SK-N-SH (cell line): ENCODE results near the gene SLC34A3. TPM values are rescaled to one million over a fixed set of nuclear protein-coding genes. Genes with fewer than 3 reads are reported as not detected.
A peak's percentile ranks its signal among the peaks of the same experiment; 100 is the strongest.

ENCODE experiments used
- CTCF ChIA-PET: fragments of 300-600, 350-600 bp; formaldehyde crosslinking; extraction: SDS; loops from one replicate; lab custom pipeline; 2021; lab: Yijun Ruan, JAX
- POLR2A ChIA-PET: fragments of 350-600 bp; sonication (Branson Sonifier 250); formaldehyde crosslinking; extraction: SDS; loops from one replicate; lab custom pipeline; 2020; ENCODE audit warnings: antibody characterized with exemption, inconsistent platforms; lab: Yijun Ruan, JAX
- DNase-seq: peaks from one replicate; pipeline ENCODE4 v3.0.0; 2012
- H2AFZ ChIP-seq: fragments of 200-600 bp; sonication (generic); 2 replicates; pipeline ENCODE4 v1.8.1; 2016; ENCODE audit warnings: antibody characterized with exemption, mild to moderate bottlenecking, low read depth
- H3F3A ChIP-seq: fragments of 200-600 bp; sonication (generic); replicated peaks from 2 replicates; pipeline ENCODE3; 2016; ENCODE audit warnings: antibody characterized with exemption, mild to moderate bottlenecking; ENCODE audit not compliant: insufficient read depth
- H3K27ac ChIP-seq, 2 experiments: fragments of 200-500 bp in 1 of 2; fragments of 200-600 bp in 1 of 2; sonication (Bioruptor generic) in 1 of 2; sonication (generic), shearing (Covaris generic) in 1 of 2; 2 replicates each; pipeline versions ENCODE4 v1.5.1 to v1.6.1; 2014 to 2016; ENCODE audit warnings: low read depth in 2 of 2, inconsistent platforms in 1 of 2, low read length in 1 of 2, mild to moderate bottlenecking in 1 of 2, mixed read lengths in 1 of 2
- H3K27me3 ChIP-seq: fragments of 200-600 bp; sonication (generic), shearing (Covaris generic); 2 replicates; pipeline ENCODE4 v1.6.1; 2016; ENCODE audit warnings: mixed run types; ENCODE audit not compliant: insufficient read depth
- H3K36me3 ChIP-seq, 2 experiments: fragments of 200-500 bp in 1 of 2; fragments of 200-600 bp in 1 of 2; sonication (Bioruptor generic) in 1 of 2; sonication (generic) in 1 of 2; replicated peaks in 1 of 2; 2 replicates each; pipeline versions ENCODE3 to v1.5.1; 2014 to 2016; ENCODE audit warnings: low read length in 1 of 2, mild to moderate bottlenecking in 1 of 2; ENCODE audit not compliant: insufficient read depth in 2 of 2, control insufficient read depth in 1 of 2
- H3K4me1 ChIP-seq, 2 experiments: fragments of 200-500 bp in 1 of 2; fragments of 200-600 bp in 1 of 2; sonication (Bioruptor generic) in 1 of 2; sonication (generic), shearing (Covaris generic) in 1 of 2; 2 replicates each; pipeline versions ENCODE4 v1.5.1 to v1.6.1; 2014 to 2016; ENCODE audit warnings: low read depth in 1 of 2, low read length in 1 of 2, mixed run types in 1 of 2; ENCODE audit not compliant: insufficient read depth in 2 of 2, control insufficient read depth in 1 of 2
- H3K4me2 ChIP-seq: fragments of 200-600 bp; sonication (generic), shearing (Covaris generic); 2 replicates; pipeline ENCODE4 v1.6.1; 2017; ENCODE audit warnings: mixed run types
- H3K4me3 ChIP-seq, 2 experiments: fragments of 200-500 bp in 1 of 2; fragments of 200-600 bp in 1 of 2; sonication (Bioruptor generic) in 1 of 2; sonication (generic), shearing (Covaris generic) in 1 of 2; 2 replicates each; pipeline versions ENCODE4 v1.5.1 to v1.8.1; 2014 to 2016; ENCODE audit warnings: low read depth in 2 of 2, inconsistent platforms in 1 of 2, low read length in 1 of 2, mild to moderate bottlenecking in 1 of 2, mixed read lengths in 1 of 2, moderate library complexity in 1 of 2
- H3K79me2 ChIP-seq: fragments of 200-600 bp; sonication (generic); 2 replicates; pipeline ENCODE4 v1.8.1; 2017; ENCODE audit warnings: mild to moderate bottlenecking; ENCODE audit not compliant: insufficient read depth
- H3K9ac ChIP-seq: fragments of 200-600 bp; sonication (generic); 2 replicates; pipeline ENCODE4 v1.6.1; 2017; ENCODE audit warnings: mixed run types
- H3K9me2 ChIP-seq: fragments of 200-600 bp; sonication (generic); 2 replicates; pipeline ENCODE4 v1.6.1; 2017; ENCODE audit warnings: mixed run types
- H3K9me3 ChIP-seq: fragments of 200-600 bp; sonication (generic); 2 replicates; pipeline ENCODE4 v1.6.1; 2017; ENCODE audit warnings: mixed run types, mild to moderate bottlenecking, moderate library complexity
- H4K20me1 ChIP-seq: fragments of 200-600 bp; sonication (generic); 2 replicates; pipeline ENCODE4 v1.6.1; 2017; ENCODE audit warnings: mild to moderate bottlenecking, mixed run types; ENCODE audit not compliant: insufficient read depth
- CTCF ChIP-seq: fragments of 200-600 bp; sonication (generic); IDR thresholded peaks from 2 replicates; pipeline ENCODE4 v1.6.1; 2017; ENCODE audit warnings: antibody characterized with exemption, mild to moderate bottlenecking, moderate library complexity
- EP300 ChIP-seq, 2 experiments: IDR thresholded peaks; 2 replicates each; pipeline versions ENCODE4 v1.4.0 to v1.6.1; 2012; ENCODE audit warnings: borderline replicate concordance in 1 of 2, low read depth in 1 of 2, low read length in 1 of 2
- FOSL2 ChIP-seq: IDR thresholded peaks from 2 replicates; pipeline ENCODE4 v1.4.0; 2012; ENCODE audit warnings: low read depth, mild to moderate bottlenecking, moderate library complexity, borderline replicate concordance
- FOXJ3 ChIP-seq: sonication (generic); formaldehyde crosslinking; IDR thresholded peaks from 2 replicates; pipeline ENCODE4 v1.5.1; 2020; ENCODE audit warnings: mild to moderate bottlenecking, missing genetic modification reagents
- FOXM1 ChIP-seq: IDR thresholded peaks from 2 replicates; pipeline ENCODE4 v1.4.0; 2012; ENCODE audit warnings: low read depth, mild to moderate bottlenecking
- GATA2 ChIP-seq: sonication (generic); formaldehyde crosslinking; IDR thresholded peaks from 2 replicates; pipeline ENCODE4 v1.5.0; 2020; ENCODE audit warnings: mild to moderate bottlenecking, missing genetic modification reagents
- MEF2A ChIP-seq: IDR thresholded peaks from 2 replicates; pipeline ENCODE4 v1.4.0; 2012; ENCODE audit warnings: low read depth, borderline replicate concordance
- NFIC ChIP-seq: IDR thresholded peaks from 2 replicates; pipeline ENCODE4 v1.4.0; 2012; ENCODE audit warnings: borderline replicate concordance
- PBX3 ChIP-seq: IDR thresholded peaks from 2 replicates; pipeline ENCODE4; 2012
- POLR2AphosphoS5 ChIP-seq: IDR thresholded peaks from 2 replicates; pipeline ENCODE4 v1.6.1; 2012; ENCODE audit warnings: low read depth, low read length
- RFX5 ChIP-seq: IDR thresholded peaks from 2 replicates; pipeline ENCODE4 v1.6.1; 2012; ENCODE audit warnings: mild to moderate bottlenecking, improper control_type of control experiment, low read length
- SMC3 ChIP-seq: IDR thresholded peaks from 2 replicates; pipeline ENCODE4 v1.6.1; 2012; ENCODE audit warnings: low read depth, low read length, improper control_type of control experiment
- TAF1 ChIP-seq: IDR thresholded peaks from 2 replicates; pipeline ENCODE4 v1.6.1; 2012; ENCODE audit warnings: low read depth, mild to moderate bottlenecking, low read length, moderate library complexity, borderline replicate concordance
- USF2 ChIP-seq: fragments of 150-350 bp; IDR thresholded peaks from 2 replicates; pipeline ENCODE4 v1.6.1; 2017; ENCODE audit warnings: antibody characterized with exemption, low read length, low read depth, borderline replicate concordance
- YY1 ChIP-seq: IDR thresholded peaks from 2 replicates; pipeline ENCODE4 v1.4.0; 2012; ENCODE audit warnings: low read depth, mild to moderate bottlenecking
- WGBS: methylation state at CpG from one replicate; pipeline ENCODE4 v1.1.6; 2017; ENCODE audit warnings: low lambda C conversion rate; 5-methylcytosine and 5-hydroxymethylcytosine counted together
- polyA plus RNA-seq, 3 experiments: library from polyadenylated mRNA; depleted of rRNA; stranded (reverse); fragments of >200 nt; gene quantifications; 2 replicates each; pipeline ENCODE4 v1.2.3, GENCODE V29; 2012

The SLC34A3 gene
- polyA plus RNA-seq, 1 of the 3 experiments (the other 2 are of a cell fraction) = not detected

GRCh38 chr9:137253717-137254623 lies 23.3 kb downstream of the SLC34A3 start:
- H4K20me1 ChIP-seq = peaks cover 12% of the 10 kb centered on the region; the same call in 1 of the 2 replicates
- peak overlapping the region; percentile 94 to 96 for H3K4me3 ChIP-seq
- CTCF ChIA-PET = interaction anchor here (0.8 to 4.6 kb wide), 11 partner anchors 10 to 324 kb away, joined by 3 to 33 read pairs (median 4); partner anchors contain the start of genes DPH7, RNF208, RNF224 and TUBB4B
- H3K36me3 ChIP-seq = peaks cover 7 to 11% of the 10 kb centered on the region in 2 experiments
- TF ChIP-seq POLR2AphosphoS5 (no peak), EP300 (IDR thresholded peaks at IDR 0.05; ENCODE audit: borderline replicate concordance in 1 of 2, low read depth in 1 of 2, low read length in 1 of 2) (no peak), PBX3 (no peak), MEF2A (no peak), FOSL2 (no peak), GATA2 (no peak), CTCF (no peak), FOXJ3 (CRISPR knock-in tag) (no peak), NFIC (no peak), YY1 (no peak), SMC3 (no peak), FOXM1 (no peak), TAF1 (no peak), RFX5 (no peak), USF2 (no peak)
- WGBS = 69% methylated on average over 14 of the region's 21 CpGs
- POLR2A ChIA-PET = interaction anchor here (0.7 to 6.6 kb wide), 7 partner anchors 9 to 209 kb away, joined by 3 to 83 read pairs (median 3); partner anchors contain the start of genes EXD3, NOXA1 and TUBB4B
- no peaks in the 10 kb centered on the region for H3F3A ChIP-seq
- peaks cover 0 to 26% of the 10 kb centered on the region in 2 experiments; a peak in 1 of 4 replicates for H3K4me1 ChIP-seq
- H3K4me2 ChIP-seq = peak overlapping the region; percentile 100
- H2AFZ ChIP-seq = peak overlapping the region; percentile 96
- no peaks in the 10 kb centered on the region for H3K9me2 ChIP-seq
- no peaks in the 10 kb centered on the region for H3K27me3 ChIP-seq
- H3K9ac ChIP-seq = peak overlapping the region; percentile 81
- H3K27ac ChIP-seq = no peak overlapping the region; a peak in 1 of 4 replicates
- H3K9me3 ChIP-seq = no peaks in the 10 kb centered on the region
- peaks cover 36% of the 10 kb centered on the region for H3K79me2 ChIP-seq
- DNase-seq = no peak
